ENCODE measurements around the gene PRSS8.

DNA sequence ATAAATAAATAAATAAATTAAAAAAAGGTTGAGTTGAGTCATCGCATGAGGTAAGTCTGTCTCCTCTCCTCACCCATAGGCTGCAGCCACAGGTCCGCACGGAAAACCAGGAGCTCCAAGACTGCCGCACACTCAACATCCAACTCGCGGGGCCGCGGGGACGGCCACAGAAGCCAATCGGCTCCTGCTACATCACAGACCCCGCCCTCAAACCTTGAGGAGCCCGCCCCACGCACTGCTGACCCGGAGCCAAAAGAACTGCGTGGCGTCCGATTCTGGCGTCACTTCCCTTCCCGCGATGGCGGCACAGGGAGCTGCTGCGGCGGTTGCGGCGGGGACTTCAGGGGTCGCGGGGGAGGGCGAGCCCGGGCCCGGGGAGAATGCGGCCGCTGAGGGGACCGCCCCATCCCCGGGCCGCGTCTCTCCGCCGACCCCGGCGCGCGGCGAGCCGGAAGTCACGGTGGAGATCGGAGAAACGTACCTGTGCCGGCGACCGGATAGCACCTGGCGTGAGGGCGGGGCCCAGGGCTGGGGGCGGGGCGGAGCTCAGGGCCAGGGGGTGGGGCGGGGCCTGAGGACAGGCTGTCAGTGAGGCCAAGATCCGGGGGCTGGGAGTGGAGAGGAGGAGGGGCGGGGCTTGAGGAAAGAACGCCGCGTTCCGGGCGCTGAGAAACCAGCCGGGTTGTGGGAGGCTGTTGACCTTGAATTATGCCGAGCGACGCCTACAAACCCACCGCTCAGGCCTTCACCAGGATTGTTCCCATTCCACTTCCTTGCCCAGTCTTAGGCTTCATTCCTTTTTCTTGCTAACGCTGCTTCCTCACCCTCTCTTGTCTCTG lies 17.9 kb downstream of the PRSS8 start, which contains the start of gene KAT8:
- TF ChIP-seq POLR2AphosphoS5 (IDR thresholded peaks at IDR 0.05; ENCODE audit: low read depth, low read length) (peak; percentile 75), TAF1 (IDR thresholded peaks at IDR 0.05; ENCODE audit: borderline replicate concordance, insufficient read depth, low read length) (peak; percentile 95), SIN3A (IDR thresholded peaks at IDR 0.05; ENCODE audit: borderline replicate concordance, insufficient read depth, low read length) (no peak), FOXP2 (optimal IDR thresholded peaks at IDR 0.05; ENCODE audit: borderline replicate concordance, extremely low read depth, extremely low read length, insufficient read depth) (no peak)
- TF ChIP-seq, protein P1, sequence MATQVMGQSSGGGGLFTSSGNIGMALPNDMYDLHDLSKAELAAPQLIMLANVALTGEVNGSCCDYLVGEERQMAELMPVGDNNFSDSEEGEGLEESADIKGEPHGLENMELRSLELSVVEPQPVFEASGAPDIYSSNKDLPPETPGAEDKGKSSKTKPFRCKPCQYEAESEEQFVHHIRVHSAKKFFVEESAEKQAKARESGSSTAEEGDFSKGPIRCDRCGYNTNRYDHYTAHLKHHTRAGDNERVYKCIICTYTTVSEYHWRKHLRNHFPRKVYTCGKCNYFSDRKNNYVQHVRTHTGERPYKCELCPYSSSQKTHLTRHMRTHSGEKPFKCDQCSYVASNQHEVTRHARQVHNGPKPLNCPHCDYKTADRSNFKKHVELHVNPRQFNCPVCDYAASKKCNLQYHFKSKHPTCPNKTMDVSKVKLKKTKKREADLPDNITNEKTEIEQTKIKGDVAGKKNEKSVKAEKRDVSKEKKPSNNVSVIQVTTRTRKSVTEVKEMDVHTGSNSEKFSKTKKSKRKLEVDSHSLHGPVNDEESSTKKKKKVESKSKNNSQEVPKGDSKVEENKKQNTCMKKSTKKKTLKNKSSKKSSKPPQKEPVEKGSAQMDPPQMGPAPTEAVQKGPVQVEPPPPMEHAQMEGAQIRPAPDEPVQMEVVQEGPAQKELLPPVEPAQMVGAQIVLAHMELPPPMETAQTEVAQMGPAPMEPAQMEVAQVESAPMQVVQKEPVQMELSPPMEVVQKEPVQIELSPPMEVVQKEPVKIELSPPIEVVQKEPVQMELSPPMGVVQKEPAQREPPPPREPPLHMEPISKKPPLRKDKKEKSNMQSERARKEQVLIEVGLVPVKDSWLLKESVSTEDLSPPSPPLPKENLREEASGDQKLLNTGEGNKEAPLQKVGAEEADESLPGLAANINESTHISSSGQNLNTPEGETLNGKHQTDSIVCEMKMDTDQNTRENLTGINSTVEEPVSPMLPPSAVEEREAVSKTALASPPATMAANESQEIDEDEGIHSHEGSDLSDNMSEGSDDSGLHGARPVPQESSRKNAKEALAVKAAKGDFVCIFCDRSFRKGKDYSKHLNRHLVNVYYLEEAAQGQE (IDR thresholded peaks at IDR 0.05; ENCODE audit: insufficient read depth in 1 of 2, low read depth in 2 of 2, low read length in 2 of 2): no peak

Measured in PFSK-1 (cell line).